CD14-positive monocyte (primary cell): ENCODE results near the gene ATXN1. TPM values are rescaled to one million over a fixed set of nuclear protein-coding genes. Genes with fewer than 3 reads are reported as not detected.

ENCODE experiments used
- DNase-seq, 3 donors: peaks; one replicate each; pipeline ENCODE4 v3.0.0-alpha.2; 2011 to 2022
- H2AFZ ChIP-seq: 2 replicates; pipeline ENCODE4 v1.6.0; 2012; ENCODE audit warnings: mild to moderate bottlenecking, low read depth, low read length, inconsistent platforms; ENCODE audit not compliant: insufficient read depth, poor library complexity, severe bottlenecking
- H3K27ac ChIP-seq, 2 donors: 1 replicate in 1 of 2; 2 replicates in 1 of 2; pipeline ENCODE4 v1.5.1; 2012 to 2013; ENCODE audit warnings: low read length in 2 of 2, control low read depth in 1 of 2, inconsistent platforms in 1 of 2, low read depth in 1 of 2, mild to moderate bottlenecking in 1 of 2
- H3K27me3 ChIP-seq, 2 donors: one replicate each; pipeline versions ENCODE4 v1.6.0 to v1.6.1; 2011 to 2013; ENCODE audit warnings: low read length in 2 of 2; ENCODE audit not compliant: control insufficient read depth in 2 of 2, insufficient read depth in 2 of 2
- H3K36me3 ChIP-seq, 2 donors: replicated peaks in 1 of 2; 1 replicate in 1 of 2; 2 replicates in 1 of 2; pipeline versions ENCODE4 v1.5.1 to v1.6.1; 2012 to 2013; ENCODE audit warnings: low read length in 2 of 2, control low read depth in 1 of 2, inconsistent platforms in 1 of 2, mild to moderate bottlenecking in 1 of 2; ENCODE audit not compliant: insufficient read depth in 2 of 2, control insufficient read depth in 1 of 2
- H3K4me1 ChIP-seq, 2 donors: 1 replicate in 1 of 2; 2 replicates in 1 of 2; pipeline versions ENCODE4 v1.5.1 to v1.6.1; 2012 to 2013; ENCODE audit warnings: low read length in 2 of 2, control low read depth in 1 of 2, inconsistent platforms in 1 of 2, mild to moderate bottlenecking in 1 of 2, moderate library complexity in 1 of 2; ENCODE audit not compliant: insufficient read depth in 2 of 2, control insufficient read depth in 1 of 2
- H3K4me2 ChIP-seq: replicated peaks from 2 replicates; pipeline ENCODE3; 2012; ENCODE audit warnings: low read length, moderate library complexity, mild to moderate bottlenecking; ENCODE audit not compliant: poor library complexity, severe bottlenecking; ENCODE audit errors: extremely low read depth
- H3K4me3 ChIP-seq, 3 experiments: fragments of 200-600 bp in 1 of 3; sonication (generic) in 1 of 3; replicated peaks in 1 of 3; 1 replicate in 2 of 3; 2 replicates in 1 of 3; pipeline ENCODE4 v1.5.1; 2011 to 2013; ENCODE audit warnings: low read length in 3 of 3, mild to moderate bottlenecking in 3 of 3, control low read depth in 2 of 3, low read depth in 2 of 3, inconsistent platforms in 1 of 3, moderate library complexity in 1 of 3
- H3K79me2 ChIP-seq: 2 replicates; pipeline ENCODE4 v1.6.0; 2012; ENCODE audit warnings: mild to moderate bottlenecking, control low read depth, inconsistent platforms, low read length, moderate library complexity; ENCODE audit not compliant: insufficient read depth
- H3K9ac ChIP-seq: 2 replicates; pipeline ENCODE4 v1.6.0; 2017; ENCODE audit warnings: low read length, mild to moderate bottlenecking; ENCODE audit not compliant: insufficient read depth, poor library complexity, severe bottlenecking
- H3K9me3 ChIP-seq, 2 donors: replicated peaks in 1 of 2; 1 replicate in 1 of 2; 2 replicates in 1 of 2; pipeline versions ENCODE4 v1.5.1 to v1.6.1; 2012 to 2013; ENCODE audit warnings: low read length in 2 of 2, control low read depth in 1 of 2; ENCODE audit not compliant: control insufficient read depth in 1 of 2, insufficient read depth in 1 of 2
- H4K20me1 ChIP-seq: 2 replicates; pipeline ENCODE4 v1.6.0; 2012; ENCODE audit warnings: mild to moderate bottlenecking, low read length, control low read depth, moderate library complexity; ENCODE audit not compliant: insufficient read depth
- H3K27ac Mint-ChIP-seq, 7 donors: one replicate each; pipeline ENCODE4 v1.8.0; 2020; ENCODE audit warnings: mild to moderate bottlenecking in 7 of 7, mixed read lengths in 7 of 7, moderate library complexity in 6 of 7, inconsistent platforms in 2 of 7
- H3K27me3 Mint-ChIP-seq, 3 donors: one replicate each; pipeline ENCODE4 v1.8.0; 2021 to 2022; ENCODE audit warnings: low read depth in 3 of 3, mild to moderate bottlenecking in 3 of 3, mixed read lengths in 3 of 3, moderate library complexity in 3 of 3, inconsistent platforms in 1 of 3
- H3K36me3 Mint-ChIP-seq, 2 donors: one replicate each; pipeline ENCODE4 v1.8.0; 2020; ENCODE audit warnings: mixed read lengths in 2 of 2, inconsistent platforms in 1 of 2, mild to moderate bottlenecking in 1 of 2
- H3K4me1 Mint-ChIP-seq: one replicate; pipeline ENCODE4 v1.8.0; 2020; ENCODE audit warnings: mild to moderate bottlenecking, mixed read lengths
- H3K4me3 Mint-ChIP-seq, 2 donors: one replicate each; pipeline ENCODE4 v1.8.0; 2020; ENCODE audit warnings: mild to moderate bottlenecking in 2 of 2, mixed read lengths in 2 of 2, moderate library complexity in 1 of 2
- H3K9me3 Mint-ChIP-seq, 7 donors: one replicate each; pipeline ENCODE4 v1.8.0; 2020 to 2022; ENCODE audit warnings: mixed read lengths in 7 of 7, mild to moderate bottlenecking in 6 of 7, moderate library complexity in 6 of 7, inconsistent platforms in 2 of 7
- WGBS: methylation state at CpG from one replicate; pipeline ENCODE4 v1.1.5; 2013; ENCODE audit warnings: missing lambda C conversion rate; ENCODE audit not compliant: insufficient coverage; 5-methylcytosine and 5-hydroxymethylcytosine counted together
- intact Hi-C, 2 donors: fragments of 100-400 bp; cut with micrococcal nuclease; formaldehyde crosslinking; loops; one replicate each; pipeline versions ENCODE4 v1.15.0 to v1.15.1; 2023
- polyA plus RNA-seq, 3 donors: library from polyadenylated mRNA; depleted of rRNA in 1 of 3; unstranded in 2 of 3; stranded (reverse) in 1 of 3; fragments of 300-500 nt in 2 of 3; fragments of >200 nt in 1 of 3; fragmentation: Illumina TruSeq in 2 of 3; gene quantifications; 1 replicate in 2 of 3; 2 replicates in 1 of 3; pipeline ENCODE4 v1.2.3, GENCODE V29; 2012 to 2021
- TF ChIP-seq, protein P1 (sequence below): fragments of 200-600 bp; IDR thresholded peaks from one replicate; pipeline ENCODE4 v1.8.0; 2022; ENCODE audit warnings: antibody characterized with exemption, mild to moderate bottlenecking

Gene ATXN1
- polyA plus RNA-seq, 3 donors: 8.8 to 19.1 (median 10.9) TPM

DNA sequence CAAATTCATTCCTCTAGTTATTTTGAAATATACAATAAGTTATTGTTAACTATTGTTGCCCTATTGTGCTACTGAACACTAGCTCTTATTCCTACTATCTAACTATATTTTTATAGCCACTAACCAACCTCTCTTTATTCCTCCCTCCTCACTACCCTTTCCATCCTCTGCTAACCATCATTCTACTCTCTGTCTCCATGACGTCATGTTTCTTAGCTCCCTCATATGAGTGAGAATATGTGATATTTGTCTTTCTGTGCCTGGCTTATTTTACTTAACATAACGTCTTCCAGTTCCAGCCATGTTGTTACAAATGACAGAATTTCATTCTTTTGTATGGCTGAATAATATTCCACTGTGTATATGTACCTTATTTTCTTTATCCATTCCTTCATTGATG, 95.3 kb downstream of the ATXN1 start:
- H3K79me2 ChIP-seq: peaks cover 22% of the 10 kb centered on the region
- H3K4me3 Mint-ChIP-seq: no peak overlapping the region
- H3K27me3 Mint-ChIP-seq: no peaks in the 10 kb centered on the region
- H3K27ac ChIP-seq: no peak overlapping the region
- no peak overlapping the region for H3K9ac ChIP-seq
- no peak overlapping the region for H3K27ac Mint-ChIP-seq
- H3K4me1 ChIP-seq: peaks cover 23% of the 10 kb centered on the region in 2 donors
- H3K36me3 Mint-ChIP-seq: peaks cover 24 to 25% of the 10 kb centered on the region in 2 donors
- peaks cover 4% of the 10 kb centered on the region for H4K20me1 ChIP-seq
- no peak overlapping the region for H3K4me2 ChIP-seq
- peaks cover 0 to 12% (median 4%) of the 10 kb centered on the region in 7 donors for H3K9me3 Mint-ChIP-seq
- H2AFZ ChIP-seq: no peak overlapping the region
- H3K27me3 ChIP-seq: no peaks in the 10 kb centered on the region
- no CpG with 5 or more reads among the region's 2 CpGs for WGBS
- H3K4me3 ChIP-seq: no peak overlapping the region
- intact Hi-C loops: loop anchor here in 1 of 2 donors (5.0 kb wide), 1 partner anchor 46 kb away; no protein-coding TSS in a partner anchor
- H3K36me3 ChIP-seq: peaks cover 3 to 10% of the 10 kb centered on the region in 2 donors
- peaks cover 4 to 5% of the 10 kb centered on the region in 2 donors for H3K9me3 ChIP-seq
- TF ChIP-seq, protein P1, sequence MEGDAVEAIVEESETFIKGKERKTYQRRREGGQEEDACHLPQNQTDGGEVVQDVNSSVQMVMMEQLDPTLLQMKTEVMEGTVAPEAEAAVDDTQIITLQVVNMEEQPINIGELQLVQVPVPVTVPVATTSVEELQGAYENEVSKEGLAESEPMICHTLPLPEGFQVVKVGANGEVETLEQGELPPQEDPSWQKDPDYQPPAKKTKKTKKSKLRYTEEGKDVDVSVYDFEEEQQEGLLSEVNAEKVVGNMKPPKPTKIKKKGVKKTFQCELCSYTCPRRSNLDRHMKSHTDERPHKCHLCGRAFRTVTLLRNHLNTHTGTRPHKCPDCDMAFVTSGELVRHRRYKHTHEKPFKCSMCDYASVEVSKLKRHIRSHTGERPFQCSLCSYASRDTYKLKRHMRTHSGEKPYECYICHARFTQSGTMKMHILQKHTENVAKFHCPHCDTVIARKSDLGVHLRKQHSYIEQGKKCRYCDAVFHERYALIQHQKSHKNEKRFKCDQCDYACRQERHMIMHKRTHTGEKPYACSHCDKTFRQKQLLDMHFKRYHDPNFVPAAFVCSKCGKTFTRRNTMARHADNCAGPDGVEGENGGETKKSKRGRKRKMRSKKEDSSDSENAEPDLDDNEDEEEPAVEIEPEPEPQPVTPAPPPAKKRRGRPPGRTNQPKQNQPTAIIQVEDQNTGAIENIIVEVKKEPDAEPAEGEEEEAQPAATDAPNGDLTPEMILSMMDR: no peak
- DNase-seq: no peak
- H3K4me1 Mint-ChIP-seq: peaks cover 32% of the 10 kb centered on the region

DNA sequence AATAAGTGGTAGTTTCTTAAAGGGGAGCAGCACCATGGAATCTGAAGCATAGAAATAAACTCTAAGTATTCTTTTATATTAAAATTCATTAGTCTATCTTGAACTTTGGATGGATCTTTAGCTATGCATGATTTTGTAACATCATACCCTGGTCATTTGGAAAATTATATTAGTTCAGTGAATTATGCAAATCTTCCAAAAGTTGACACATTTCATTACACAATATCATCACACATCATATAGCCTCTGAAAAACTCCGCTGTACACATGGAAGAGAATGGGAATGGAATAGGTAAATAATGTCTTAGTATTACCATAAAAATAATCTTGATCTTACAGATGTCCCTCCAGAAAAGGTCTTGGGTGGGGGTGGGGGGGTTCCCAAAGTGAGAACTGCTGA, 96.1 kb downstream of the ATXN1 start:
- peaks cover 25% of the 10 kb centered on the region for H3K4me1 Mint-ChIP-seq
- peaks cover 4 to 5% of the 10 kb centered on the region in 2 donors for H3K9me3 ChIP-seq
- H3K4me2 ChIP-seq: no peak overlapping the region
- peaks cover 16 to 18% of the 10 kb centered on the region in 2 donors for H3K4me1 ChIP-seq
- H3K27ac ChIP-seq: no peak overlapping the region
- no peak overlapping the region for H3K4me3 ChIP-seq
- peak overlapping the region in 2 of 7 donors; percentile 0 to 11 for H3K27ac Mint-ChIP-seq
- H3K79me2 ChIP-seq: peaks cover 13% of the 10 kb centered on the region
- H3K9me3 Mint-ChIP-seq: peaks cover 0 to 12% (median 4%) of the 10 kb centered on the region in 7 donors
- H2AFZ ChIP-seq: no peak overlapping the region
- TF ChIP-seq, protein P1: no peak
- peak in 1 of 3 donors; percentile 48 for DNase-seq
- no peaks in the 10 kb centered on the region for H3K27me3 Mint-ChIP-seq
- no peak overlapping the region for H3K9ac ChIP-seq
- peaks cover 24 to 25% of the 10 kb centered on the region in 2 donors for H3K36me3 Mint-ChIP-seq
- WGBS: no CpG with 5 or more reads among the region's 1 CpG
- H3K36me3 ChIP-seq: peaks cover 3 to 10% of the 10 kb centered on the region in 2 donors
- H3K27me3 ChIP-seq: no peaks in the 10 kb centered on the region
- no peak overlapping the region for H3K4me3 Mint-ChIP-seq
- peaks cover 4% of the 10 kb centered on the region for H4K20me1 ChIP-seq
- intact Hi-C loops: loop anchor here in 1 of 2 donors (5.0 kb wide), 1 partner anchor 47 kb away; no protein-coding TSS in a partner anchor
